GM19455 (cell line): ENCODE results near the gene TRPC4AP.

Experiments used
- ATAC-seq: cut with Tn5 transposase; IDR thresholded peaks from one replicate; pipeline ENCODE4 v1.9.1; 2021; ENCODE audit not compliant: unreplicated experiment

The TRPC4AP gene

GRCh38 chr20:35003211-35004031, 89.2 kb downstream of the TRPC4AP start:
- ATAC-seq: no peak

GRCh38 chr20:35002426-35003210, 90.0 kb downstream of the TRPC4AP start:
- ATAC-seq: no peak

- no peak for ATAC-seq
Measured at GRCh38 chr20:35001596-35002362, 90.8 kb downstream of the TRPC4AP start.

- no peak for ATAC-seq
Measured at GRCh38 chr20:35000922-35001595, 91.5 kb downstream of the TRPC4AP start.

GRCh38 chr20:35000311-35000921, 92.2 kb downstream of the TRPC4AP start:
- no peak for ATAC-seq

- no peak for ATAC-seq
Measured at GRCh38 chr20:34999782-35000181, 92.8 kb downstream of the TRPC4AP start.

- no peak for ATAC-seq
Measured at GRCh38 chr20:34999021-34999451, 93.6 kb downstream of the TRPC4AP start.

GRCh38 chr20:34998331-34998950, 94.2 kb downstream of the TRPC4AP start:
- ATAC-seq: no peak

GRCh38 chr20:34997774-34998173, 94.8 kb downstream of the TRPC4AP start:
- ATAC-seq: no peak

GRCh38 chr20:34997131-34997561, 95.5 kb downstream of the TRPC4AP start:
- no peak for ATAC-seq

- ATAC-seq: no peak
Measured at GRCh38 chr20:34996243-34997028, 96.2 kb downstream of the TRPC4AP start.

GRCh38 chr20:34995696-34996095, 96.9 kb downstream of the TRPC4AP start:
- ATAC-seq: no peak

GRCh38 chr20:34995192-34995591, 97.4 kb downstream of the TRPC4AP start:
- no peak for ATAC-seq

- ATAC-seq: no peak
Measured at GRCh38 chr20:34994509-34995131, 98.0 kb downstream of the TRPC4AP start.

- no peak for ATAC-seq
Measured at GRCh38 chr20:34993941-34994508, 98.6 kb downstream of the TRPC4AP start.

GRCh38 chr20:34992751-34993417, 99.7 kb downstream of the TRPC4AP start:
- no peak for ATAC-seq

GRCh38 chr20:34990661-34991214, 101.9 kb downstream of the TRPC4AP start:
- no peak for ATAC-seq
